Hepatocyte (in vitro differentiated cells): ENCODE results near the gene ARHGAP45. TPM values are rescaled to one million over a fixed set of nuclear protein-coding genes. Genes with fewer than 3 reads are reported as not detected.

Experiments used
- DNase-seq: peaks from one replicate; pipeline ENCODE4 v3.0.0-alpha.2; 2016; ENCODE audit warnings: low spot score
- H2AFZ ChIP-seq: fragments of 200-600 bp; sonication (generic); 2 replicates; pipeline ENCODE4 v1.6.0; 2016; ENCODE audit warnings: antibody characterized with exemption, mild to moderate bottlenecking
- H3K27ac ChIP-seq: fragments of 200-600 bp; sonication (generic); 2 replicates; pipeline ENCODE4 v1.5.1; 2016; ENCODE audit warnings: mild to moderate bottlenecking
- H3K27me3 ChIP-seq: fragments of 200-600 bp; sonication (generic); 2 replicates; pipeline ENCODE4 v1.6.1; 2016
- H3K36me3 ChIP-seq: fragments of 200-600 bp; sonication (generic); replicated peaks from 2 replicates; pipeline ENCODE4 v1.5.1; 2016; ENCODE audit warnings: low read depth; ENCODE audit not compliant: insufficient read depth
- H3K4me1 ChIP-seq: fragments of 200-600 bp; sonication (generic); 2 replicates; pipeline ENCODE4 v1.5.1; 2016; ENCODE audit warnings: mild to moderate bottlenecking, moderate library complexity; ENCODE audit not compliant: insufficient read depth
- H3K4me2 ChIP-seq: fragments of 200-600 bp; sonication (generic); 2 replicates; pipeline ENCODE4 v1.6.0; 2016
- H3K4me3 ChIP-seq: fragments of 200-600 bp; sonication (generic); 2 replicates; pipeline ENCODE4 v1.5.1; 2016; ENCODE audit warnings: mild to moderate bottlenecking
- H3K79me2 ChIP-seq: fragments of 200-600 bp; sonication (generic); 2 replicates; pipeline ENCODE4 v1.6.0; 2017; ENCODE audit warnings: mild to moderate bottlenecking
- H3K9me2 ChIP-seq: fragments of 200-600 bp; sonication (generic); replicated peaks from 2 replicates; pipeline ENCODE4 v1.6.0; 2017; ENCODE audit warnings: mild to moderate bottlenecking; ENCODE audit not compliant: insufficient read depth
- H3K9me3 ChIP-seq: fragments of 200-600 bp; sonication (generic); 2 replicates; pipeline ENCODE4 v1.5.1; 2016; ENCODE audit warnings: low read depth, mild to moderate bottlenecking
- H4K20me1 ChIP-seq: fragments of 200-600 bp; sonication (generic); 2 replicates; pipeline ENCODE4 v1.6.0; 2016; ENCODE audit warnings: mild to moderate bottlenecking; ENCODE audit not compliant: insufficient read depth, poor library complexity, severe bottlenecking
- EZH2 ChIP-seq: fragments of 200-600 bp; sonication (generic); IDR thresholded peaks from 2 replicates; pipeline ENCODE4 v1.6.1; 2016; ENCODE audit warnings: antibody characterized with exemption, mild to moderate bottlenecking, borderline replicate concordance
- EZH2phosphoT487 ChIP-seq: fragments of 200-600 bp; sonication (generic); IDR thresholded peaks from one replicate; pipeline ENCODE4 v1.6.1; 2018; ENCODE audit warnings: antibody characterized with exemption, mild to moderate bottlenecking, low read depth, moderate library complexity; ENCODE audit not compliant: unreplicated experiment, severe bottlenecking
- WGBS: methylation state at CpG from one replicate; pipeline ENCODE4 v1.1.6; 2016; ENCODE audit warnings: low lambda C conversion rate; ENCODE audit errors: missing lambda C conversion rate; 5-methylcytosine and 5-hydroxymethylcytosine counted together
- polyA plus RNA-seq: library from polyadenylated mRNA; unstranded; fragments of >200 nt; fragmentation: Nextera tagmentation; extraction: Ambion mirVana; gene quantifications from 2 replicates; pipeline ENCODE4 v1.2.1, GENCODE V29; 2016
- total RNA-seq: library from RNA; depleted of rRNA; stranded (reverse); fragments of >200 nt; gene quantifications from 2 replicates; pipeline ENCODE4 v1.2.3, GENCODE V29; 2014
- TF ChIP-seq, protein P1 (sequence below): fragments of 200-600 bp; sonication (generic); IDR thresholded peaks from 2 replicates; pipeline ENCODE4 v1.5.1; 2016; ENCODE audit warnings: antibody characterized with exemption, mild to moderate bottlenecking; ENCODE audit not compliant: poor library complexity

Gene ARHGAP45
- total and polyA plus RNA-seq, 2 experiments from 2014 or later, result 12.9 to 18.3 TPM

DNA sequence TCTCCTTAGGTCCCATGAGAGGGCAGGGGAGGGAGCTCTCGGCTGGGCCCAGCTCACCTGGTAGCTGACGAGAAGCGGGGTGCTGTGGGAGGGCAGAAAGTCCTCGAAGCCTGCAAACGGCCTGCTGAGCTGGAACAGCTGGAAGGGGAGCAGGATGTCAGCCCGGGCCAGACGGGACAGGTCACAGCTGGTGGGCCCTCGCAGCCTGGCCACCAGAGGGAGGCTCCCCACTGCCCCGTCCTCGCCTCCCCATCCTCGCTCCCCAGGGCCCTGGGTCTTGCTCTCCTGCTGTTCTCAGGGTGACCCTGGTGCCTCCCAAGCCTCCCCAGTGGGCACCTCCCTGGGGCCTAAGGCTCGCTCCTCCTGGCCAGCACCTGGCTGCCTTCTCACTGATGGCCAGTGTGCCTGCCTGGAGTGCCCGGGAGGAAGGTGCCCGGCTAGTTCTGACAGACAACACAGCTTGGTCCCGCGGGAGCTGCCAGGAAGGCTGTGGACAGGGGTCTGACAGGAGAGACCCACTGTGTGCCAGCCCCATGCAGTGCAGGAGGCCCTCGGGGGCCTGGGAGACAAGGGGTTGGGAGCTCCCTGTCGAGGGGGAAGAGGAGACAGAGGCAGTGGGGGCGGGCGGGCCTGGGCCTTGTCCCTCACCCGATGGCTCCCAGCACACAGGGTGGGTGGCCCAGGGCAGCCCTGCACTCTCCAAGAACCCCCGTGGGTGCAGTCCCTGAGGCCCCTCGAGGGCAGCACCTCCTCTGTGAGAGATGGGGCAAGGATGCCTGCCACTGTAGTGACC is 57.1 kb downstream of the ARHGAP45 start:
- Histone ChIP-seq H3K27me3 (no peaks in the 10 kb centered on the region), H3K9me2 (no peaks in the 10 kb centered on the region), H3K4me3 (no peak overlapping the region), H4K20me1 (no peaks in the 10 kb centered on the region), H3K4me1 (no peaks in the 10 kb centered on the region), H3K27ac (no peak overlapping the region), H3K36me3 (no peaks in the 10 kb centered on the region), H2AFZ (no peak overlapping the region), H3K79me2 (peaks cover 3% of the 10 kb centered on the region), H3K4me2 (no peak overlapping the region), H3K9me3 (no peaks in the 10 kb centered on the region)
- TF ChIP-seq, protein P1, sequence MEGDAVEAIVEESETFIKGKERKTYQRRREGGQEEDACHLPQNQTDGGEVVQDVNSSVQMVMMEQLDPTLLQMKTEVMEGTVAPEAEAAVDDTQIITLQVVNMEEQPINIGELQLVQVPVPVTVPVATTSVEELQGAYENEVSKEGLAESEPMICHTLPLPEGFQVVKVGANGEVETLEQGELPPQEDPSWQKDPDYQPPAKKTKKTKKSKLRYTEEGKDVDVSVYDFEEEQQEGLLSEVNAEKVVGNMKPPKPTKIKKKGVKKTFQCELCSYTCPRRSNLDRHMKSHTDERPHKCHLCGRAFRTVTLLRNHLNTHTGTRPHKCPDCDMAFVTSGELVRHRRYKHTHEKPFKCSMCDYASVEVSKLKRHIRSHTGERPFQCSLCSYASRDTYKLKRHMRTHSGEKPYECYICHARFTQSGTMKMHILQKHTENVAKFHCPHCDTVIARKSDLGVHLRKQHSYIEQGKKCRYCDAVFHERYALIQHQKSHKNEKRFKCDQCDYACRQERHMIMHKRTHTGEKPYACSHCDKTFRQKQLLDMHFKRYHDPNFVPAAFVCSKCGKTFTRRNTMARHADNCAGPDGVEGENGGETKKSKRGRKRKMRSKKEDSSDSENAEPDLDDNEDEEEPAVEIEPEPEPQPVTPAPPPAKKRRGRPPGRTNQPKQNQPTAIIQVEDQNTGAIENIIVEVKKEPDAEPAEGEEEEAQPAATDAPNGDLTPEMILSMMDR, result no peak
- TF ChIP-seq EZH2phosphoT487 (no peak), EZH2 (no peak)
- DNase-seq, result no peak
- 97% methylated on average over 18 of the region's 23 CpGs for WGBS

DNA sequence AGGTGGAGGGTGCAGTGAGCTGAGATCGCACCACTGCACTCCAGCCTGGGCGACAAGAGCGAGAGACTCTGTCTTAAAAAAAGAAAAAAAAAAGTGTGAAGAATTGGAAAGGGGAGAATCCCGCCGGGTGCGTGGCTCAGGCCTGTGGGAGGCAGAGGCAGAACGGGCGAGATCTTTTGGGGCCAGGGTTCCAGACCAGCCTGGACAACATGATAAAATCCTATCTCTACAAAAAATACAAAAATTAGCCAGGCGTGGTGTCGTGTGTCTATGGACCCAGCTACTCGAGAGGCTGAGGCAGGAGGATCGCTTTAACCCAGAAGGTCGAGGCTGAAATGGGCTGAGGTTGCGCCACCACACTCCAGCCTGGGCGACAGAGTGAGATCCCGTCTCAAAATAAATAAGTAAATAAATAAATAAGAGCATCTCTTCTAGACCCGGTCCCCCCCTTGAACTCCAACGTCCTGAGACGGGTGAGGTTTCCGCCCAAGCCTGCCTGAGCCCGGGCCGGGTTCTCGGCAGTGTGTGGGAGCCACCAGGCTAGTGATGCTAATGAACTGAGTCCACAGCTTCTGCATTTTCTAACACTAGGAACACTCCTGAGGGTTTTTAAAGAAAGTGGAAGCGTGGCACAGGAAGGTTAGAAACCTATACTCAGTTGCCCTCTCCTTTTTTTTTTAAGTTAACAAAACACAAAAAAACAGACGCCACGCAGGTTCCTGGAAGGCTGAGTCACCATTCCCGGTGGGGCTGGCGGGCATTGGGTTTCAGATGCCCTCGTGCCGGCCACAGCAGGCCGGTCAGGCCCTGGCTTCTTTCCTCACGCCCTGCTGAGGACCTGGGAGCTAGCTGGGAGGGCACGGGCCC is 58.9 kb downstream of the ARHGAP45 start:
- H4K20me1 ChIP-seq, result peaks cover 9% of the 10 kb centered on the region
- TF ChIP-seq, protein P1, result no peak
- TF ChIP-seq EZH2phosphoT487, result no peak
- H3K9me2 ChIP-seq, result no peaks in the 10 kb centered on the region
- 91% methylated on average over 33 of the region's 33 CpGs for WGBS
- no peaks in the 10 kb centered on the region for H3K27me3 ChIP-seq
- DNase-seq, result no peak
- peaks cover 1% of the 10 kb centered on the region for H3K4me1 ChIP-seq
- H2AFZ ChIP-seq, result no peak overlapping the region
- H3K4me3 ChIP-seq, result no peak overlapping the region
- no peaks in the 10 kb centered on the region for H3K9me3 ChIP-seq
- H3K36me3 ChIP-seq, result no peaks in the 10 kb centered on the region
- H3K79me2 ChIP-seq, result peaks cover 18% of the 10 kb centered on the region
- H3K27ac ChIP-seq, result no peak overlapping the region
- no peak overlapping the region for H3K4me2 ChIP-seq

DNA sequence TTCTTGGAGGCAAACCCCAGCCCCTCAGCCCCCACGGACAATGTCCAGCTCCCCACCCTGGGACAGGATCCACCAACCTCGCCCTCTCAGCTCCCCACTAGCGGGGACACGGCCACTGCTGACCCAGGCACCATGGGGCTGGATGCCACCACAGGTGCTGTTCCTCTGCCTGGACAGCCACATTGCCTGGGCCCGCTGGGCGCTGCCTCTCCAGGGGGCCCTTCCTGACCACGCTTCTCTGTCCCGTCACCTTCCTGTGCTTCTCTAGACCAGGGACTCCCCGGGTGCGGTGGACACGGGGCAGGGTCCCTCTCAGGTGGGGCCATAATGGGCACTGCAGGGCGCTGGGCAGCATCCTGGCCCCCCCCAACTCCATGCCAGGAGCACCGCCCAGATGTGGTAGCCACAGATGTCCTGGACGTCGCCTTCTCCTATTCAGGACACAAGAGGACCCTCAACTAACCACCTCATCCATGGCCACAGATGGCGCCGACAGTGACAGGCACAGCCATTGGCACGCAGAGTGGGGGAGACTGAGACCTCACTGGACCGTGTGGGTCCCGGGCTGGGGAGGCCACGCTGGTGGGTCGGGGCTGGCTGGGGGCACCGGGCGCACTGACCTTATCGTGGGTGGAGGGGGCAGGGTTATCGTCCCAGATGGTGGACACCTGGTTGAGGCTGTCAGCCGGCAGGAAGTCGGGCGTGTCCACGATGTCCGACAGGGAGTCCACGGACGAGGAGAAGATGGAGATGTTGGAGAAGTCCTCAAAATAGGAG is 60.2 kb downstream of the ARHGAP45 start:
- H3K36me3 ChIP-seq, result no peaks in the 10 kb centered on the region
- H3K27ac ChIP-seq, result no peak overlapping the region
- 95% methylated on average over 28 of the region's 33 CpGs for WGBS

More for the DNA sequence above, 60.2 kb downstream of the ARHGAP45 start:
- Histone ChIP-seq H3K9me3 (no peaks in the 10 kb centered on the region), H2AFZ (no peak overlapping the region), H3K4me1 (peaks cover 9% of the 10 kb centered on the region), H3K27me3 (no peaks in the 10 kb centered on the region), H3K9me2 (no peaks in the 10 kb centered on the region), H3K79me2 (peaks cover 27% of the 10 kb centered on the region), H3K4me3 (no peak overlapping the region), H3K4me2 (no peak overlapping the region), H4K20me1 (peaks cover 12% of the 10 kb centered on the region)
- DNase-seq, result no peak
- no peak for TF ChIP-seq EZH2
- TF ChIP-seq EZH2phosphoT487, result no peak
- TF ChIP-seq, protein P1, result no peak
